Tibial artery (tissue), 4 donors: ENCODE measurements around the gene MED22.
A peak's percentile ranks its signal among the peaks of the same experiment; 100 is the strongest.

Experiments used
- DNase-seq, 2 donors: peaks; one replicate each; pipeline ENCODE4 v3.0.0-alpha.2; 2019
- H3K27ac ChIP-seq, 2 donors: fragments of 200-600 bp; sonication (generic) in 1 of 2; 1 replicate in 1 of 2; 2 replicates in 1 of 2; pipeline ENCODE4 v1.5.1; 2018 to 2019; ENCODE audit warnings: mild to moderate bottlenecking in 1 of 2
- H3K27me3 ChIP-seq, 2 donors: fragments of 200-600 bp; sonication (generic) in 1 of 2; one replicate each; pipeline versions ENCODE4 v1.5.1 to v1.6.0; 2016 to 2019
- H3K36me3 ChIP-seq, 3 donors: fragments of 200-600 bp; sonication (generic) in 2 of 3; one replicate each; pipeline ENCODE4 v1.5.1; 2016 to 2019; ENCODE audit warnings: mild to moderate bottlenecking in 2 of 3
- H3K4me1 ChIP-seq, 4 donors: fragments of 200-600 bp; sonication (generic) in 2 of 4; 1 replicate in 3 of 4; 2 replicates in 1 of 4; pipeline ENCODE4 v1.5.1; 2016 to 2019
- H3K4me3 ChIP-seq, 2 donors: fragments of 200-600 bp; sonication (generic) in 1 of 2; 1 replicate in 1 of 2; 2 replicates in 1 of 2; pipeline ENCODE4 v1.5.1; 2018 to 2019; ENCODE audit warnings: mild to moderate bottlenecking in 2 of 2
- H3K9me3 ChIP-seq, 3 donors: fragments of 200-600 bp; sonication (generic) in 1 of 3; one replicate each; pipeline ENCODE4 v1.5.1; 2016 to 2019
- intact Hi-C: fragments of 100-400 bp; cut with DNase I; formaldehyde crosslinking; loops from one replicate; pipeline ENCODE4 v1.15.0; 2023; ENCODE audit warnings: low total_unique reads
- TF ChIP-seq, protein P1 (sequence below), 2 experiments: fragments of 200-600 bp in 1 of 2; fragments of 450-650 bp in 1 of 2; IDR thresholded peaks; one replicate each; pipeline ENCODE4 v1.5.1; 2017 to 2019; ENCODE audit warnings: antibody characterized with exemption in 2 of 2, mild to moderate bottlenecking in 1 of 2, moderate library complexity in 1 of 2

MED22 gene

DNA sequence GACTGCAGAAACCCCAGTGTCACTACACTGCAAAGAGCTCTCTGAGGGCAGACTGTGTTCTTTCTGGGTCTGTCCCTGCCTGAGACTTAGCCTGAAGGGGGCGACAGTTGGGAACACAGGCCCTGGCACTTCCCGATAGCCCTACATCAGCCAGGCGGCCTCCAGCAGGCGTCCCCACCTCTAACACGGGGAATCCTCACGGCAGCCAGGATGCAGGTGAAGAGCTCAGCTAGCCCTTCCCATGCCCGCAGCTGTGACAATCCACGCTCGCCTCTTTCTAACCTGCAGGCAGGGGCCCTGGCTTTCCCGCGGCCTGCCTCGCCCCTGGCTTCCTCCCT lies 5.9 kb downstream of the MED22 start:
- Histone ChIP-seq H3K4me1 (peaks cover 0 to 15% (median 14%) of the 10 kb centered on the region in 4 donors), H3K27me3 (no peaks in the 10 kb centered on the region), H3K9me3 (no peaks in the 10 kb centered on the region), H3K4me3 (no peak overlapping the region), H3K36me3 (peaks cover 33 to 76% (median 65%) of the 10 kb centered on the region in 3 donors), H3K27ac (no peak overlapping the region)
- intact Hi-C loops: no loop called here
- TF ChIP-seq, protein P1, sequence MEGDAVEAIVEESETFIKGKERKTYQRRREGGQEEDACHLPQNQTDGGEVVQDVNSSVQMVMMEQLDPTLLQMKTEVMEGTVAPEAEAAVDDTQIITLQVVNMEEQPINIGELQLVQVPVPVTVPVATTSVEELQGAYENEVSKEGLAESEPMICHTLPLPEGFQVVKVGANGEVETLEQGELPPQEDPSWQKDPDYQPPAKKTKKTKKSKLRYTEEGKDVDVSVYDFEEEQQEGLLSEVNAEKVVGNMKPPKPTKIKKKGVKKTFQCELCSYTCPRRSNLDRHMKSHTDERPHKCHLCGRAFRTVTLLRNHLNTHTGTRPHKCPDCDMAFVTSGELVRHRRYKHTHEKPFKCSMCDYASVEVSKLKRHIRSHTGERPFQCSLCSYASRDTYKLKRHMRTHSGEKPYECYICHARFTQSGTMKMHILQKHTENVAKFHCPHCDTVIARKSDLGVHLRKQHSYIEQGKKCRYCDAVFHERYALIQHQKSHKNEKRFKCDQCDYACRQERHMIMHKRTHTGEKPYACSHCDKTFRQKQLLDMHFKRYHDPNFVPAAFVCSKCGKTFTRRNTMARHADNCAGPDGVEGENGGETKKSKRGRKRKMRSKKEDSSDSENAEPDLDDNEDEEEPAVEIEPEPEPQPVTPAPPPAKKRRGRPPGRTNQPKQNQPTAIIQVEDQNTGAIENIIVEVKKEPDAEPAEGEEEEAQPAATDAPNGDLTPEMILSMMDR (IDR thresholded peaks at IDR 0.05): no peak
- no peak for DNase-seq

DNA sequence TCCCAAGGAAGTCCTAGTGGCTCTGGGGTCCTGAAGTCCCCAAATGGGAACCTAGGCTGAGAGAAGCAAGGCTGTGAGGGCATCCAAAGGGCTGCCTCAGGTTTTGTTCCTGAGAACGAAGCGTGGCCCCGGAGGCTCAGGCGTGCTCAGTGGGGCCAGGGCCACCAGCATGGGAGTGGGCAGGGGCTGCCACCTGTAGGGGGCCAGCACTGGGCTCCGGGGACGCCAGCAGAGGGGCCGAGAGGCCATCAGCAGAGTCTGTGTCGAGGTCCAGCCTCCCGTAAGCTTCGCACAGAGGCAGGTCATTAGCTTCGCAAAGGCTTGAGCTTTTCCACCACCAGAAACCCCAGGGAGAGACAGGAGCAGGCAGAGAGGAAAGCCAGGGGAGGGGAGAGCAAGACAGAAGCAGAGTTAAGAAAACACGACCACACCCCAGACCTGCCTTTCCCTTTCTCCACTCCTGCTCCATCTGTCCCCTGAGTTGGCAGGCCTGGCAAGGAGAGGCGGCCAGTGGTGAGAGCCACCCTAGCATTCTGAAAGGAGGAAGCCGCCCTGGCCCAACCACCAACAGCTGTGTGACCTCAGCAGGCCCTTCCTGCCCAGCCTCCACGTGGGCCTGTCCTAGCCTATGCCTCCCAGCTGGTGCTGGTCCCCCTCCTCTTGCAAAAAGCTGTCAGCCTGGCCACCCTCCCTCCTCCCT lies 6.4 kb downstream of the MED22 start:
- Histone ChIP-seq H3K9me3 (no peaks in the 10 kb centered on the region), H3K4me1 (peaks cover 0 to 15% (median 12%) of the 10 kb centered on the region in 4 donors), H3K27me3 (no peaks in the 10 kb centered on the region), H3K36me3 (peaks cover 33 to 76% (median 65%) of the 10 kb centered on the region in 3 donors), H3K27ac (no peak overlapping the region), H3K4me3 (no peak overlapping the region)
- intact Hi-C loops: no loop called here
- TF ChIP-seq, protein P1 (IDR thresholded peaks at IDR 0.05): no peak
- peak in 1 of 2 donors; percentile 71 for DNase-seq

DNA sequence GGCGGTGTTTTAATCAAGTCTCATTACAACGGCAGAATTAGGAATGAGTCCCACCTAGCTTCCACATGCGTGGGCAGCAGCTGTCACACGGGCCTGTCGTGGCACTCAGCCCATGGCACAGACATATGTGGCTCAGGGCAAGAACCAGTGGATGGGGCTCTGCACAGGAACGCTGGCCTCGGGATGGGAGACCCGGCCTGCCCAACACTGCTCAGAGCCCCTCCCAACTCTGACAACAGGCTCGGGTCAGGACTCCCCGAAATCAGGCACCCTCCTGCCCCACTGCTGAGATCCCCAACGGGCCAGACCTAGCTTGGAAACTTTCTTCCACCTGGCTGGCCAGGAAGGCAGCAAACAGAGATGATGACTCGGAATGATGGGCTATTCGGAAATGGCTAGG lies 7.0 kb downstream of the MED22 start:
- no peak for DNase-seq
- intact Hi-C loops: no loop called here
- H3K4me3 ChIP-seq: no peak overlapping the region
- H3K27me3 ChIP-seq: no peaks in the 10 kb centered on the region
- TF ChIP-seq, protein P1 (IDR thresholded peaks at IDR 0.05): no peak
- peaks cover 0 to 12% (median 9%) of the 10 kb centered on the region in 4 donors for H3K4me1 ChIP-seq
- no peak overlapping the region for H3K27ac ChIP-seq
- peaks cover 33 to 75% (median 64%) of the 10 kb centered on the region in 3 donors for H3K36me3 ChIP-seq
- no peaks in the 10 kb centered on the region for H3K9me3 ChIP-seq

DNA sequence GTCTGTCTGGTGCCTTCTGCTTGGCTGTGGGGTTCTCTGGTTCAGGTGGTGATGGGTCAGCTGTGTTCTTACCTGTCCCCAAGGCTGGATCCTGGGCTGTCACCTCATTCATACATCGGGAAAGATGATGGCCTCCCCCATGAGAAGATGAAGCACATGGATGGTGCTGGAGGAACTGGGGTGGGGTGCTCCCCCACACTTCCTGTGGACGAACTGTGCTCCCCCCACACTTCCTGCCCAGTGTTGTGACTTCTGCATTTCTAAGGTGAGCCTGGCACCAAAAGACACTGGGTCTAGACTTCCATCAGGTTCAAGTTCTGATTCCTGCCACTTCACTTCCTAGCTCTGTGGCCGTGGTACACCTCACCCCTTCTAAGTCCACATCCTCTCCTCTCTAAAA lies 7.7 kb downstream of the MED22 start:
- H3K27me3 ChIP-seq: no peaks in the 10 kb centered on the region
- H3K9me3 ChIP-seq: no peaks in the 10 kb centered on the region
- DNase-seq: no peak
- H3K4me3 ChIP-seq: no peak overlapping the region
- intact Hi-C loops: no loop called here
- TF ChIP-seq, protein P1 (IDR thresholded peaks at IDR 0.05): no peak
- H3K27ac ChIP-seq: no peak overlapping the region
- peaks cover 0 to 12% (median 10%) of the 10 kb centered on the region in 4 donors for H3K4me1 ChIP-seq
- H3K36me3 ChIP-seq: peaks cover 28 to 68% (median 58%) of the 10 kb centered on the region in 3 donors

DNA sequence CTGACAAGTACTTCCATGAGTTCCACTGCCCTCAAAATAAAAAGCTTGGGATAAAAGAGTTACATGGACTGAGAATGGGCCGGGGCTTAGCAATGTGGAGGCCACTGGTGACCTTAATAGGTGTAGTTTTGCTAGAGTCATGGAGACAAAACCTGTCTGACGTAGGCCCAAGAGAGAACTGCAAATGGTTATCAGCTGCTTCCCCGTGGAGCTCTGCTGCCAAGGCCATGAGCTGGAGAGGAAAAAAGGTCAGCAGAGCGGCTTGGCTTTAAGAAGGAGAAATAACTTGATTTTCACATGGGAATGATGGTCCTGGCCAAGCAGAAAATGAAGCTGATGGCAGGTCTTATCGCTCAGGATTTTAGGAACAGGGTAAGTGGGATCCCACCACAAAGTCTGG lies 8.3 kb downstream of the MED22 start:
- no peak for DNase-seq
- Histone ChIP-seq H3K9me3 (no peaks in the 10 kb centered on the region), H3K36me3 (peaks cover 22 to 63% (median 51%) of the 10 kb centered on the region in 3 donors), H3K27me3 (no peaks in the 10 kb centered on the region), H3K4me3 (no peak overlapping the region), H3K4me1 (peaks cover 0 to 18% (median 16%) of the 10 kb centered on the region in 4 donors), H3K27ac (no peak overlapping the region)
- intact Hi-C loops: loop anchor here (10.0 kb wide), 2 partner anchors 145 to 315 kb away; no protein-coding TSS in a partner anchor
- TF ChIP-seq, protein P1 (IDR thresholded peaks at IDR 0.05): no peak
